K562 (cell line): ENCODE results near the gene PDE4A. TPM values are rescaled to one million over a fixed set of nuclear protein-coding genes. Genes with fewer than 3 reads are reported as not detected.
A peak's percentile ranks its signal among the peaks of the same experiment; 100 is the strongest.

ENCODE experiments used
- FOXA3 ChIP-seq, 2 experiments: fragments of 450-650 bp in 1 of 2; sonication (generic) in 1 of 2; formaldehyde crosslinking; IDR thresholded peaks in 1 of 2; conservative IDR thresholded peaks in 1 of 2; 2 replicates each; pipeline versions ENCODE4 v1.4.0 to v1.8.0; 2020 to 2022; ENCODE audit warnings: mild to moderate bottlenecking in 2 of 2, missing genetic modification reagents in 1 of 2
- FOXM1 ChIP-seq, 2 experiments: fragments of 450-650 bp in 1 of 2; sonication (generic) in 1 of 2; formaldehyde crosslinking in 1 of 2; IDR thresholded peaks; 2 replicates each; pipeline versions ENCODE4 v1.6.1 to v1.9.0; 2017 to 2022; ENCODE audit warnings: low read depth in 2 of 2, mild to moderate bottlenecking in 2 of 2, missing genetic modification reagents in 1 of 2, moderate library complexity in 1 of 2
- GTF2F1 ChIP-seq: IDR thresholded peaks from 2 replicates; pipeline ENCODE4 v1.6.1; 2011; ENCODE audit warnings: low read depth, low read length, improper control_type of control experiment
- MCM2 ChIP-seq: fragments of 450-650 bp; IDR thresholded peaks from 2 replicates; pipeline ENCODE4 v1.6.1; 2017; ENCODE audit warnings: low read depth, mild to moderate bottlenecking
- NEUROD1 ChIP-seq: fragments of 150-350 bp; IDR thresholded peaks from 2 replicates; pipeline ENCODE4 v1.6.1; 2014; ENCODE audit warnings: borderline replicate concordance, low read length, low read depth; ENCODE audit not compliant: partially characterized antibody
- NFXL1 ChIP-seq: fragments of 450-650 bp; formaldehyde crosslinking; IDR thresholded peaks from 2 replicates; pipeline ENCODE4 v1.4.0; 2021; ENCODE audit warnings: mild to moderate bottlenecking
- RBBP5 ChIP-seq: fragments of 200-600 bp; sonication (generic); IDR thresholded peaks from 2 replicates; pipeline ENCODE4 v1.6.1; 2012; ENCODE audit warnings: borderline replicate concordance, mild to moderate bottlenecking, low read length, control low read depth, inconsistent platforms; ENCODE audit not compliant: insufficient read depth, poor library complexity, severe bottlenecking
- STAT5B ChIP-seq: fragments of 250-450 bp; sonication (Bioruptor Pico); IDR thresholded peaks from 2 replicates; pipeline ENCODE4 v1.8.0; 2021; ENCODE audit warnings: mild to moderate bottlenecking, inconsistent platforms
- TRIM24 ChIP-seq, 2 experiments: fragments of 450-650 bp; IDR thresholded peaks; 2 replicates each; pipeline ENCODE4 v1.6.1; 2016
- ZNF121 ChIP-seq: sonication (generic); formaldehyde crosslinking; conservative IDR thresholded peaks from 2 replicates; pipeline ENCODE4 v1.8.0; 2022; ENCODE audit warnings: missing genetic modification reagents
- ZNF696 ChIP-seq: fragments of 250-450 bp; sonication (Bioruptor Pico); conservative IDR thresholded peaks from 2 replicates; pipeline ENCODE4 v1.4.0; 2020; ENCODE audit warnings: mild to moderate bottlenecking, moderate library complexity
- ZNF707 ChIP-seq: fragments of 250-450 bp; sonication (Bioruptor Pico); conservative IDR thresholded peaks from 2 replicates; pipeline ENCODE4 v1.8.0; 2022; ENCODE audit warnings: inconsistent platforms, mild to moderate bottlenecking, moderate library complexity
- polyA plus RNA-seq, 8 experiments: library from polyadenylated mRNA; depleted of rRNA in 4 of 8; stranded (reverse) in 5 of 8; unstranded in 3 of 8; fragments of >200 nt; fragmentation: Nextera tagmentation in 2 of 8; fragmentation: Illumina TruSeq in 1 of 8; extraction: Ambion mirVana in 2 of 8; extraction: Trizol in 1 of 8; gene quantifications; 2 replicates each; pipeline versions ENCODE4 v1.2.1 to v1.2.3, GENCODE V29; 2011 to 2014; ENCODE audit warnings: inconsistent platforms in 1 of 8, missing spikeins in 1 of 8
- total RNA-seq, 7 experiments: library from RNA; depleted of rRNA in 6 of 7; stranded (reverse); fragments of >200 nt in 6 of 7; fragmentation: Illumina TruSeq in 2 of 7; extraction: Trizol in 2 of 7; gene quantifications; 2 replicates each; pipeline versions ENCODE4 v1.2.1 to v1.2.3, GENCODE V29; 2011 to 2021; ENCODE audit warnings: low replicate concordance in 1 of 7
- TF ChIP-seq, protein P1 (sequence below): fragments of 250-450 bp; sonication (Bioruptor Pico); IDR thresholded peaks from 2 replicates; pipeline ENCODE4 v1.4.0; 2020; ENCODE audit warnings: mild to moderate bottlenecking, moderate library complexity, borderline replicate concordance
- TF ChIP-seq, protein P2 (sequence below), 2 experiments: IDR thresholded peaks in 1 of 2; conservative IDR thresholded peaks in 1 of 2; 2 replicates each; pipeline ENCODE4 v1.6.1; 2016; ENCODE audit warnings: low read depth in 2 of 2, mild to moderate bottlenecking in 1 of 2, missing compliant biosample characterization in 1 of 2, missing genetic modification characterization in 1 of 2, moderate library complexity in 1 of 2
- TF ChIP-seq, protein P3 (sequence below): fragments of 450-650 bp; IDR thresholded peaks from 2 replicates; pipeline ENCODE4 v1.6.1; 2017; ENCODE audit warnings: mild to moderate bottlenecking, moderate library complexity
- TF ChIP-seq, protein P4 (sequence below): sonication (generic); formaldehyde crosslinking; IDR thresholded peaks from 2 replicates; pipeline ENCODE4 v1.8.0; 2022; ENCODE audit warnings: missing genetic modification reagents, mild to moderate bottlenecking, borderline replicate concordance

The PDE4A gene
- total and polyA plus RNA-seq, 9 of the 15 experiments (the other 6 are each of a cell fraction or from before 2014, with no cell fraction given), result 0.66 to 26.9 (median 4.6) TPM

DNA sequence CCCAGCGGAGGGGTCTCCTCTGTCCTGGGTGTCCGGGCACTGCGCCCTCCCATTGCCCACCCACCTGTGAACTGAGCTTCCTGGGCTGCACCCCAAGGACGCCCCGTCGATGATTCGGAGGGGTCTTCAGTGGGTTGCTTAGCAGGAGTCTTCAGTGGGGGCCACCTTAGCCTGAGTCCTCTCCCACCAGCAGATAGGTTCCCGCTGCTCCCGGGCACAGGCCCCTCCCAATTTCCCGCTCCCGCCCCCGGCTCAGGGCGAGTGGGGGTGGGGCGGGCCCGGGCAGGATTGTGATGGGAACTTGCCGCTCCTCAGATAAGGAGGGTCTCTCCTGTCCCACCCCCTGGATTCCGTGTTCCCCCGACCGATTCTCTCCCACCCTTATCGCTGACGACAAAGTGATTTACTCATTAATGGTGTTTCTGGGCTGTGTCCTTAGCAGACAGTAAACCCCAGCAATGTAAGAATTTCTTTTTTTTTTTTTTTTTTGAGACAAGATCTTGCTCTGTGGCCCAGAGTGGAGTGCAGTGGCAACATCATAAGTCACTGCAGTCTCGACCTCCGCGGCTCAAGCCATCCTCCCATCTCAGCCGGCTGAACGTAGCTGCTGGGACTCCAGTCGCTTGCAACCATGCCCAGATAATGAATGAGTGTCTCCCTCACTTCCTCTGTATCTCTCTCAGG lies 97.6 kb downstream of the PDE4A start (continued):
- TF ChIP-seq, protein P1, sequence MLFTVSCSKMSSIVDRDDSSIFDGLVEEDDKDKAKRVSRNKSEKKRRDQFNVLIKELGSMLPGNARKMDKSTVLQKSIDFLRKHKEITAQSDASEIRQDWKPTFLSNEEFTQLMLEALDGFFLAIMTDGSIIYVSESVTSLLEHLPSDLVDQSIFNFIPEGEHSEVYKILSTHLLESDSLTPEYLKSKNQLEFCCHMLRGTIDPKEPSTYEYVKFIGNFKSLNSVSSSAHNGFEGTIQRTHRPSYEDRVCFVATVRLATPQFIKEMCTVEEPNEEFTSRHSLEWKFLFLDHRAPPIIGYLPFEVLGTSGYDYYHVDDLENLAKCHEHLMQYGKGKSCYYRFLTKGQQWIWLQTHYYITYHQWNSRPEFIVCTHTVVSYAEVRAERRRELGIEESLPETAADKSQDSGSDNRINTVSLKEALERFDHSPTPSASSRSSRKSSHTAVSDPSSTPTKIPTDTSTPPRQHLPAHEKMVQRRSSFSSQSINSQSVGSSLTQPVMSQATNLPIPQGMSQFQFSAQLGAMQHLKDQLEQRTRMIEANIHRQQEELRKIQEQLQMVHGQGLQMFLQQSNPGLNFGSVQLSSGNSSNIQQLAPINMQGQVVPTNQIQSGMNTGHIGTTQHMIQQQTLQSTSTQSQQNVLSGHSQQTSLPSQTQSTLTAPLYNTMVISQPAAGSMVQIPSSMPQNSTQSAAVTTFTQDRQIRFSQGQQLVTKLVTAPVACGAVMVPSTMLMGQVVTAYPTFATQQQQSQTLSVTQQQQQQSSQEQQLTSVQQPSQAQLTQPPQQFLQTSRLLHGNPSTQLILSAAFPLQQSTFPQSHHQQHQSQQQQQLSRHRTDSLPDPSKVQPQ (CRISPR knock-in tag), result no peak
- peak; percentile 55 for TF ChIP-seq RBBP5
- TF ChIP-seq, protein P2, sequence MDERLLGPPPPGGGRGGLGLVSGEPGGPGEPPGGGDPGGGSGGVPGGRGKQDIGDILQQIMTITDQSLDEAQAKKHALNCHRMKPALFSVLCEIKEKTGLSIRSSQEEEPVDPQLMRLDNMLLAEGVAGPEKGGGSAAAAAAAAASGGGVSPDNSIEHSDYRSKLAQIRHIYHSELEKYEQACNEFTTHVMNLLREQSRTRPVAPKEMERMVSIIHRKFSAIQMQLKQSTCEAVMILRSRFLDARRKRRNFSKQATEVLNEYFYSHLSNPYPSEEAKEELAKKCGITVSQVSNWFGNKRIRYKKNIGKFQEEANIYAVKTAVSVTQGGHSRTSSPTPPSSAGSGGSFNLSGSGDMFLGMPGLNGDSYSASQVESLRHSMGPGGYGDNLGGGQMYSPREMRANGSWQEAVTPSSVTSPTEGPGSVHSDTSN (CRISPR knock-in tag; IDR thresholded peaks at IDR 0.05; ENCODE audit: low read depth), result no peak
- TF ChIP-seq, protein P2 (tag; conservative IDR thresholded peaks at IDR 0.05; ENCODE audit: low read depth), result peak; percentile 77
- TF ChIP-seq, protein P3, sequence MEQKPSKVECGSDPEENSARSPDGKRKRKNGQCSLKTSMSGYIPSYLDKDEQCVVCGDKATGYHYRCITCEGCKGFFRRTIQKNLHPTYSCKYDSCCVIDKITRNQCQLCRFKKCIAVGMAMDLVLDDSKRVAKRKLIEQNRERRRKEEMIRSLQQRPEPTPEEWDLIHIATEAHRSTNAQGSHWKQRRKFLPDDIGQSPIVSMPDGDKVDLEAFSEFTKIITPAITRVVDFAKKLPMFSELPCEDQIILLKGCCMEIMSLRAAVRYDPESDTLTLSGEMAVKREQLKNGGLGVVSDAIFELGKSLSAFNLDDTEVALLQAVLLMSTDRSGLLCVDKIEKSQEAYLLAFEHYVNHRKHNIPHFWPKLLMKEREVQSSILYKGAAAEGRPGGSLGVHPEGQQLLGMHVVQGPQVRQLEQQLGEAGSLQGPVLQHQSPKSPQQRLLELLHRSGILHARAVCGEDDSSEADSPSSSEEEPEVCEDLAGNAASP, result no peak
- no peak for TF ChIP-seq ZNF707
- TF ChIP-seq ZNF696 (CRISPR knock-in tag), result no peak
- TF ChIP-seq ZNF121, result peak; percentile 76; the same call in 1 of the 2 replicates
- no peak for TF ChIP-seq NFXL1 (CRISPR knock-in tag)
- TF ChIP-seq FOXA3 (CRISPR knock-in tag; conservative IDR thresholded peaks at IDR 0.05 in 1 of 2, IDR thresholded peaks at IDR 0.05 in 1 of 2), result no peak
- no peak for TF ChIP-seq GTF2F1
- no peak for TF ChIP-seq NEUROD1
- TF ChIP-seq TRIM24 (IDR thresholded peaks at IDR 0.05), result peak in 1 of 2 experiments; percentile 31; a peak in 1 of 4 replicates
- TF ChIP-seq FOXM1 (IDR thresholded peaks at IDR 0.05; ENCODE audit: low read depth), result no peak
- no peak for TF ChIP-seq FOXM1 (CRISPR knock-in tag; IDR thresholded peaks at IDR 0.05; ENCODE audit: low read depth)
- no peak for TF ChIP-seq MCM2
- TF ChIP-seq STAT5B (CRISPR knock-in tag), result no peak
- TF ChIP-seq, protein P4, sequence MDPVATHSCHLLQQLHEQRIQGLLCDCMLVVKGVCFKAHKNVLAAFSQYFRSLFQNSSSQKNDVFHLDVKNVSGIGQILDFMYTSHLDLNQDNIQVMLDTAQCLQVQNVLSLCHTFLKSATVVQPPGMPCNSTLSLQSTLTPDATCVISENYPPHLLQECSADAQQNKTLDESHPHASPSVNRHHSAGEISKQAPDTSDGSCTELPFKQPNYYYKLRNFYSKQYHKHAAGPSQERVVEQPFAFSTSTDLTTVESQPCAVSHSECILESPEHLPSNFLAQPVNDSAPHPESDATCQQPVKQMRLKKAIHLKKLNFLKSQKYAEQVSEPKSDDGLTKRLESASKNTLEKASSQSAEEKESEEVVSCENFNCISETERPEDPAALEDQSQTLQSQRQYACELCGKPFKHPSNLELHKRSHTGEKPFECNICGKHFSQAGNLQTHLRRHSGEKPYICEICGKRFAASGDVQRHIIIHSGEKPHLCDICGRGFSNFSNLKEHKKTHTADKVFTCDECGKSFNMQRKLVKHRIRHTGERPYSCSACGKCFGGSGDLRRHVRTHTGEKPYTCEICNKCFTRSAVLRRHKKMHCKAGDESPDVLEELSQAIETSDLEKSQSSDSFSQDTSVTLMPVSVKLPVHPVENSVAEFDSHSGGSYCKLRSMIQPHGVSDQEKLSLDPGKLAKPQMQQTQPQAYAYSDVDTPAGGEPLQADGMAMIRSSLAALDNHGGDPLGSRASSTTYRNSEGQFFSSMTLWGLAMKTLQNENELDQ (CRISPR knock-in tag), result no peak
